ENCODE results near the gene NUP210. TPM values are rescaled to one million over a fixed set of nuclear protein-coding genes. Genes with fewer than 3 reads are reported as not detected.

The NUP210 gene
- total RNA-seq: 0.77 and 1.9 TPM in 2 replicates

DNA sequence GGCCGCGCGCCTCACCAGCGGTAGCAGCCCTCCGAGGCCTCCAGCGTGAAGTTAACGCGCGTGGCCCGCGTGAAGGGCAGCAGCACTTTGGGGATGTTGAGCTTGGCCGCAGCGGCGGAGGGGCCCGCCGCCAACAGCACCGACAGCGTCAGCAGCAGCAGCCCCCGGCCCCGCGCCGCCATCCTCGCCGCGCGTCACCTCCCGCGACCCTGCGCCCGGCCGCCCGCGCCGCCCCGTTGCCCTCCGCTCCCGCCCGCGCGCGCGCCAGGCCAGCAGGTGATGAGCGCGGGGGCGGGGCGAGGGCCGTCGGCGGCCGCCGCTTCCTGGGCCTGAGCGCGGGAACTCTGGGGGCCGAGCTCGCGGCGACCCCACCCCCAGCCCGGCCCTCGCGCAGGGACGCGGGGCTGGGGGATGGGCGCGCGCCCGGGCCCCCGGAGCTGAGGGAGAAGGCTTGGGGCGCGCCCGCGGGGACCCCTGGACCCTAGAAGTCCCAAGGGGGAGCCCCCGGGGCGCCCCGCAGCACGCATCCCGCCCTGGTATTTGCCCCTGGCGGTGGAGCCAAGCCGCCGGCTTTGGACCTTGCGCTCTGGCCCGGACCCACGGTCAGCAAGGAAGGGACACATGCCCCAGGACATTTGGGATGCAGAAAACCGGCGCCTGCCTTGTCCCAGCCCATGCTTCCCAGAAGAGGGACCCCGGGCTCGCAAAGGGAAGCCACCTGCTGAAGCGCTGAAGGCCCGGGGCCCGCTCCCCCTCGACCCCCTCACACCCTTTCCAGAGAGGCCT lies at the start of gene NUP210:
NUP210 (minus strand) TSS at position 278 of the 786 bp plus-strand sequence; CDS start at position 182, 96 bp downstream.

Other genes with a start within 250 kb of the NUP210 start
- 11.5 and 21.2 TPM in 2 replicates for gene HDAC11, start 60.0 kb upstream of the NUP210 start, total RNA-seq
- gene FBLN2, start 128.8 kb upstream of the NUP210 start, total RNA-seq: 18.0 and 113 TPM in 2 replicates

All from uterine smooth muscle cell (primary cell).